HepG2 (cell line): ENCODE data around the gene SFT2D2. TPM values are rescaled to one million over a fixed set of nuclear protein-coding genes. Genes with fewer than 3 reads are reported as not detected.

Source experiments
- CCDC6 ChIP-seq: sonication (generic); formaldehyde crosslinking; IDR thresholded peaks from 2 replicates; pipeline ENCODE4 v1.8.1; 2022; ENCODE audit warnings: mild to moderate bottlenecking, missing genetic modification reagents, moderate library complexity
- CEBPG ChIP-seq: IDR thresholded peaks from 2 replicates; pipeline ENCODE4 v1.6.1; 2016
- FUBP1 ChIP-seq: sonication (generic); formaldehyde crosslinking; IDR thresholded peaks from 2 replicates; pipeline ENCODE4 v1.5.1; 2020; ENCODE audit warnings: missing genetic modification reagents, mild to moderate bottlenecking, borderline replicate concordance
- HCFC1 ChIP-seq: fragments of 150-350 bp; IDR thresholded peaks from 2 replicates; pipeline ENCODE4 v1.6.1; 2014; ENCODE audit warnings: low read depth, low read length
- HDAC2 ChIP-seq: sonication (generic); formaldehyde crosslinking; IDR thresholded peaks from 2 replicates; pipeline ENCODE4 v1.4.0; 2020; ENCODE audit warnings: missing genetic modification reagents
- HNF4A ChIP-seq: sonication (generic); formaldehyde crosslinking; IDR thresholded peaks from 2 replicates; pipeline ENCODE4 v1.4.0; 2020; ENCODE audit warnings: missing genetic modification reagents
- IRF2 ChIP-seq: IDR thresholded peaks from 2 replicates; pipeline ENCODE4 v1.6.1; 2018; ENCODE audit warnings: missing genetic modification reagents, missing compliant biosample characterization
- KIAA2018 ChIP-seq: sonication (generic); formaldehyde crosslinking; IDR thresholded peaks from 2 replicates; pipeline ENCODE4 v1.5.0; 2020; ENCODE audit warnings: mild to moderate bottlenecking, missing genetic modification reagents, borderline replicate concordance
- MYC ChIP-seq: sonication (generic); formaldehyde crosslinking; IDR thresholded peaks from 2 replicates; pipeline ENCODE4 v1.9.0; 2021; ENCODE audit warnings: missing genetic modification reagents, borderline replicate concordance
- NCOA2 ChIP-seq: sonication (generic); formaldehyde crosslinking; IDR thresholded peaks from 2 replicates; pipeline ENCODE4 v1.8.0; 2022; ENCODE audit warnings: inconsistent platforms
- TARDBP ChIP-seq: sonication (generic); formaldehyde crosslinking; IDR thresholded peaks from 2 replicates; pipeline ENCODE4 v1.8.0; 2022; ENCODE audit warnings: mild to moderate bottlenecking, missing genetic modification reagents
- TEAD3 ChIP-seq: optimal IDR thresholded peaks from 2 replicates; pipeline ENCODE3; 2016; ENCODE audit warnings: borderline replicate concordance
- ZKSCAN8 ChIP-seq: IDR thresholded peaks from 2 replicates; pipeline ENCODE4 v1.6.1; 2016; ENCODE audit warnings: borderline replicate concordance, missing genetic modification reagents, missing compliant biosample characterization
- ZMAT5 ChIP-seq: sonication (generic); formaldehyde crosslinking; IDR thresholded peaks from 2 replicates; pipeline ENCODE4 v1.5.0; 2020; ENCODE audit warnings: mild to moderate bottlenecking, low read depth, missing genetic modification reagents, borderline replicate concordance
- ZNF530 ChIP-seq: sonication (generic); formaldehyde crosslinking; IDR thresholded peaks from 2 replicates; pipeline ENCODE4 v1.5.0; 2020; ENCODE audit warnings: low read depth, mild to moderate bottlenecking, missing genetic modification reagents
- polyA plus RNA-seq, 8 experiments: library from polyadenylated mRNA; depleted of rRNA in 3 of 8; stranded (reverse) in 7 of 8; unstranded in 1 of 8; fragments of >200 nt; fragmentation: Illumina TruSeq in 4 of 8; extraction: Trizol in 4 of 8; gene quantifications; 2 replicates each; pipeline versions ENCODE4 v1.2.1 to v1.2.3, GENCODE V29; 2011 to 2016; ENCODE audit warnings: low read depth in 4 of 8, missing spikeins in 1 of 8, mixed read lengths in 1 of 8; ENCODE audit not compliant: insufficient read depth in 1 of 8
- total RNA-seq, 5 experiments: library from RNA; depleted of rRNA; stranded (reverse); fragments of >200 nt; fragmentation: Illumina TruSeq; extraction: Trizol; gene quantifications; 2 replicates each; pipeline ENCODE4 v1.2.3, GENCODE V29; 2016; ENCODE audit warnings: low read depth in 1 of 5
- TF ChIP-seq, protein P1 (sequence below), 2 experiments: fragments of 450-650 bp in 1 of 2; sonication (generic) in 1 of 2; formaldehyde crosslinking; IDR thresholded peaks; 2 replicates each; pipeline versions ENCODE4 v1.5.0 to v1.8.0; 2020 to 2022; ENCODE audit warnings: mild to moderate bottlenecking in 1 of 2, missing genetic modification reagents in 1 of 2

SFT2D2 gene
- total and polyA plus RNA-seq, 2 of the 13 experiments (the other 11 are each of a cell fraction or from before 2014, with no cell fraction given) = 10.0 to 28.8 TPM

DNA sequence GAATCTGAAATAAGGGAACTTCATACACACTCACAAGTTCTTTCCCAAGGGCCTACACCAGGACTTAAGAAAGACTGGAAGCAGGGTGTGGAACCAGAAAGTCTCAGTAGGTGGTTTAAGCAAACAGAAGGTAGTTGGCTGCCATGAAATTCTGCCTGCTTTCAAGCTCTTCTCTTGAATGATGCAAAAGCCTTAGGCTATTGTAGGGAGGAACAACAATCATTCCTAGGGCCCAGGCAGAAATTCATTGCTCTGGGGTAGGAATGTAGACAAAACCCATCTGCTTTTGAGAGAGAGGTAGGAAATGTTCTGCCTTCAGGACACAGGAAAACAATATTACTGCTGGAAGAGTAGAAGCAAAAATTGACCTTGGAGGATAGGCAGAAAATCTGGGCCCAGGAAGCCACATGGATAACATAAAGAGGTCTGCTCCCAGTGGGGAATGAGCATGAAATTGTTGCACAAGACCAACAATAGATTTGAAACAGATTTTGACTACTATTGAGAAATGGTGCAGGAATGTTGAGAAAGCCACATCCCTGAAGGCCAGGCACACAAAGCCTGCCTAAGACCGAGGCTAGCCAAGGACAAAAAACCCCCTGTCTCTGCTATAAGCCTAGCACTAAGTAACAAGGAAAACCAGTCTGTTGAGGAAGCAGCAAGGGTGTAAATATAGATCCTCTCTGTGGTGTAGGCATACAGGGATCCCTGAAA lies 22.7 kb upstream of the SFT2D2 start (continued):
- peak; percentile 72 for TF ChIP-seq TEAD3 (CRISPR knock-in tag)
- no peak for TF ChIP-seq CCDC6
- peak; percentile 68 for TF ChIP-seq NCOA2 (CRISPR knock-in tag)
- no peak for TF ChIP-seq ZNF530 (CRISPR knock-in tag)
- TF ChIP-seq CEBPG (CRISPR knock-in tag) = peak; percentile 95
- TF ChIP-seq HCFC1 = no peak
- TF ChIP-seq IRF2 = peak; percentile 43; the same call in 1 of the 2 replicates
- TF ChIP-seq HDAC2 = peak; percentile 59
- TF ChIP-seq ZKSCAN8 (CRISPR knock-in tag) = peak; percentile 42; the same call in 1 of the 2 replicates
- TF ChIP-seq MYC (CRISPR knock-in tag) = 0 out of 2 replicates have a peak, but pooled peaks have one; percentile 30
- no peak for TF ChIP-seq KIAA2018 (CRISPR knock-in tag)
- TF ChIP-seq TARDBP = peak; percentile 55; the same call in 1 of the 2 replicates
- TF ChIP-seq FUBP1 (CRISPR knock-in tag) = no peak
- no peak for TF ChIP-seq ZMAT5 (CRISPR knock-in tag)
- TF ChIP-seq HNF4A (CRISPR knock-in tag) = peak; percentile 64
- TF ChIP-seq, protein P1, sequence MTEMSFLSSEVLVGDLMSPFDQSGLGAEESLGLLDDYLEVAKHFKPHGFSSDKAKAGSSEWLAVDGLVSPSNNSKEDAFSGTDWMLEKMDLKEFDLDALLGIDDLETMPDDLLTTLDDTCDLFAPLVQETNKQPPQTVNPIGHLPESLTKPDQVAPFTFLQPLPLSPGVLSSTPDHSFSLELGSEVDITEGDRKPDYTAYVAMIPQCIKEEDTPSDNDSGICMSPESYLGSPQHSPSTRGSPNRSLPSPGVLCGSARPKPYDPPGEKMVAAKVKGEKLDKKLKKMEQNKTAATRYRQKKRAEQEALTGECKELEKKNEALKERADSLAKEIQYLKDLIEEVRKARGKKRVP (CRISPR knock-in tag; IDR thresholded peaks at IDR 0.05) = 0 out of 4 replicates have a peak, but pooled peaks of 1 of the 2 experiments have one; percentile 30
